GM21423 (cell line): ENCODE data around the gene TPK1.
A peak's percentile ranks its signal among the peaks of the same experiment; 100 is the strongest.

Source experiments
- ATAC-seq: cut with Tn5 transposase; IDR thresholded peaks from one replicate; pipeline ENCODE4 v1.9.1; 2021; ENCODE audit warnings: mild to moderate bottlenecking, moderate library complexity; ENCODE audit not compliant: unreplicated experiment

Gene TPK1

DNA sequence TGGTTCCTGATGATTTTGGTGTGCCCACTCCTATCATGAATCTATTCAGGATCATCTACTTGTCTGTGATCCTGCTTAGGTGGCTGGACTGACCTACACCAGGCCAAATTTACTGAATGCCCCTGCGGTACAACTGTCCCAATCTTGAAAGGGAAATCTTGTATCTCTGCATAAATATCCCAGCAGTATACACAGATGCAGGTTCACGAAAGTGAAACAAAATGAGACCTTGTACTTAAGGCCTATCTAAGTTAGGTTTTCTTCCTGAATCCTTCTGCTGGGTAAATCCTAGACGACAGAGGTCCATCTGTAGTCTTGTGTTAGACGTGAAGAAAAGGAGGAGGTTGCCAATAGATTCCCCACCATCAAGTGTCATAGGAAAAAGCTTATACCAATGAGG lies 346.9 kb downstream of the TPK1 start:
- ATAC-seq = no peak

DNA sequence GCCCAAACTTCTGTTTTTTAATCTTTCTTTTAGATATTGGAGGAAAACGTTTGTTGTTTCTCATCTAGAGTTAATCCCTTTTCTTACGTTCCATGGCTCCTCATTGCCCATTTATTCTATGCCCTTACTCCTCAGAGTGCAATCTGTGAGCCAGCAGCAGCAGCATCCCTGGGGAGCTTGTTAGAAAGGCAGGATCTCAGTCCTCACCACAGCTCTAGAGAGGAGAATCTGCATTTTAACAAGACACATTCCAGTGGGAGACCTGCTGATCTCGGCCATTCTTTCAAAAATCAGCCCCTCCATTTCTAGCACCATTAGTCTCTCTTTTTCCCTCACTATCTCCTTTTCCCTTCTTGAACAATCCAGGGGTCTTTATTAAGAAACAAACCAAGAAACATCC lies 348.0 kb downstream of the TPK1 start:
- no peak for ATAC-seq

DNA sequence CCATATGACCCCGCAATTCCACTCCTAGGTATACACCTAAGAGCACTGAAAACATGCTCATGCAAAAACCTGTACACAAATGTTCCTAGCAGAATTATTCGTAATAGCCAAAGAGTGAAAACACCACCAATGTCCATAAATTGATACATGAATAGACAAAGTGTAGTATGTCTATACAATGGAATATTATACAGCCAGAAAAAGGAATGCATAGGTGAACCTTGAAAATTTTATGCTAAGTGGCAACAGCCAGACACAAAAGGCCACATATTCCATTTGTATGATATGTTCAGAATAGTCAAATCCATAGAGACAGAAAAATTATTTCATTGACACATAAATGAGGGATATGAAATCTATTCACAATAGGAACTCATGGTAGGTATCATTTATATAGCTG lies 351.4 kb downstream of the TPK1 start:
- no peak for ATAC-seq

DNA sequence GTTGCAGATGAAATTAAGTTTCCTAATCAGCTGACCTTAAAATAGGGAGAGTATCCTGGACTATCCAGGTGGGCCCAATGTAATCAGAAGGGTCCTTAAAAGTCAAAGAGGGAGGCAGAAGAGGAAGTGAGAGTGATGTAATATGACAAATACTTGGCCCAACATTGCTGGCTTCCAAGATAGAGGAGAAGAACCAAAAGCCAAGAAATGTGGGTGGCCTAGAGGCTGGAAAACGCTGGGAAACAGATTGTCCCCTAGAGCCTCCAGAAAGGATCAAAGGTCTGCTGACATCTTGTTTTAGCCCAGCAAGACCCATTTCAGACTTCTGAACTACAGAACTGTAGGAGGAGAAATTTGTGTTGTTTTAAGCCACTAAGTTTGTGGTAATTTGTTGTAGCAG lies 352.7 kb downstream of the TPK1 start:
- ATAC-seq = no peak

DNA sequence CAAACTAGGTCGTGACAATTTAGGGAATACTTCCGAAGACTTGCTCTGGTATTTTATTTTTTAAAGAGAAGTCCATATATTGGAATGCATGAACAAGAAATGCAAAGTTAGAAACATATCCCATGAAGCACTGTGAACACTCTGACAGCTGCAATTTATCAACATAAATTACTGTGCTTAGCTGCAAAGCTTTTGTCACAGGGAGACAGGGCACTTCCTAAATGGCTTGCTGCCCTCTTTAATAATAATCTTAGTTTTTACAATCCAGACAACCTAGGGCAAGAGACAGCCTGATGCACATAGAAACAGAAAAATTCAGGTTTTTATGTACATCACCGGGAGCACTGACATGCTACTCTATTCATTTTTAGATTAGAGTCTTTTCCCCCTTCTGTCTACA lies 354.0 kb downstream of the TPK1 start:
- no peak for ATAC-seq

DNA sequence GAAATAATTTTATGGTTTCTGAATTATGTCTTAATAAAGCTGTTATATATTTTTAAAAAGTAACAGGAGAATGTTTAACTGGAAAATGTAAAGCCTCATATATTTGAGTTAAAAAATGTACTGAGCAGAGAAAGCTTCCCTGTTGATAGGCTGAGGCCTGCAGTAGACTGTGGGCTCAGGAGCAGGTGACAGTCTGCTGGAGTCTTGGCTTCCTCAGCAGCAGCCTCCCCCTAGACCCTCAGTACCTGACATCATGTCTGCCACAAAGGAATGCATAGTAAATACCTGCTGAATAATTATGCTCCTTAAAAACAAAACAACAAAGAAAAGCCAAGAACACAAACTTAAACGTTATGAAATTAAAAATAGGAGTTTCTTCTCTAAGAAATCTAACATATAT lies 358.5 kb downstream of the TPK1 start:
- no peak for ATAC-seq

DNA sequence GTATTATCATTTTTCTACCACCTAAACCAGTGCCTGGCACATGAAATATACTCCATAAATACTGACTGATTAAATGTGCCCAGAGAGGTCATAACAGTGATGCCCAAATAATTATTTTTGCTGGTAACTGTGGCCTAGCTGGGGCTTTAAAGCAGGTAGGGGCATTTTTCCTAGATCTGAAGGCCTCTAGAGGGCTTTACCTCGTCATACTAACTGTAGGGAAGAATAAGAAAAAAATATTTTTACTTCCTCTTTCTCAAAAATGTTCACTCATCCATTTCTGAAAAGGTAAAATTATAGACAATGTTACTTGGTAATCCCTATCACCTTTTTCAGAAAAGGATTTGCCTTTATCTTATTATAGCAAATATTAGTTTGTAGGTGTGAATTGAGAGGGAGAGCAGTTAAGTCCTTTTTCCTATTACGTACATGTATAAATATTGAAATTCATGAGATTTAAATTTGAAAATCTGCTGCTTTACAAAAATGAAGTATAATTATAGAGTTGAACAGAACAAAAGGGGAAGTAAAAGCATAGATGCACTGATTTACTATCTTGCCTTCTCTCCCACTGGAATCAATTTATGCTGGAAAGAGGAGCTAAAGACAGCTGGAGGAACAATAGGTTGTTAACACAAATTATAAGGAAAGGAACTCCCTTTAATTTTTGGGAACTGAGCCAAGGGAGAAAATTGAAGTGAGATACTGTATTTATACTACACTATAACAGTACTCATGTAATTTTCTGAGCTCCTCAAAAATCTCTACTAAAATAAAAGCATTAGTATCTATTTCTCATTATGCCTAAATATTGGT lies 360.8 kb downstream of the TPK1 start:
- no peak for ATAC-seq

DNA sequence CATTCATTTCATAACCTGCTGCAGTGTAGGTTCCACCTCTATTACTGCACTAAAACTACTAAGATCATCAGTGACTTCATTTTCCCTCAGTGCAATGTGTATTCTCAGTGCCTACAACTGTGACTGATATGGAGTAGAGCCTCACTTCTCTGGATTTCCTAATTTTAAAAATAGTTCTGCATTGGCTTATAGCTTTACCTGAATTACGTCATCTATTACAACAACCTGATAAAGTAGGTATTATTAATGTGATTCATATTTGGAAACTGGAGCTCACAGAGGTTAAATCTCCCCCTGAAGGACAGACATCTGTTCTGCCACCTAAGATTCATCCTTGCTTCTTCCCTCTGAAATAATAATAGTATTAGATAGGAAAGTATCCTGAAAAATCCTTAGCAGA lies 361.5 kb downstream of the TPK1 start:
- ATAC-seq = no peak

DNA sequence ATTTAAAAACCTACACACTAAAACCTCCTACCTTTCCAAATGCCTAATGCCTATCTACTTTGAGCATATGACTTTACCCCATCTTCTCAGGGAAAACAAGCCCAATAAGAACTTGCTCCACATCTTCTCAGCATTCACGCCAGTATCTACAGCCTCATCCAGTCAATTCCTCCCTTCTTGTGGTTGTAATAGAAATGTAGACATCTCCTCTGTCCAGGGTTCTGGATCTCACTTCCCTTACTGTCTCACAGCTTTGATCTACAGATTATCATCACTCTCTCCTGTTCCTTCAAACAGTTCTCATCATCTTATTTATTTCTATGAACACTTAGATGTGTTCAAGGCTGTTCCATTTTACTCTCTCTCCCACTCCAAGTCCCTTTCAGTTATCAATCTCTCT lies 361.9 kb downstream of the TPK1 start:
- ATAC-seq = no peak

DNA sequence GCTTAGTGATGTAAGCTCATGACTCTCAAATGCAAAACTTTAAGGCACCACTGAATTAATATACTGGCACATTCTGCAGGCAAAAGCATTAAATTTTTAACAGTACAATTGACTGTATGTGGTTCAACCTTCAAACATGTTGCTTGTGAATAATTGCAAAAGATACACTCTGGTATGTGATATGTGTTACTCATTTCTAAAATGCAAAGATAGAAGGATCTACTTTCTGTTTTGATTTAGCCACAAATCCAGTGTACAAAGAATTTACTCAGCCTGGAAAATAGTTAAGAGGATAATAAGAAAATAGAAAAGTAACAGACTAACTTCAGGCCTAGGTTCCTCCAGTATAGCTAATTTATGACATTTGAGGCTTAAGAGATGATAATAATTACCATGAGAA lies 365.8 kb downstream of the TPK1 start:
- ATAC-seq = no peak

DNA sequence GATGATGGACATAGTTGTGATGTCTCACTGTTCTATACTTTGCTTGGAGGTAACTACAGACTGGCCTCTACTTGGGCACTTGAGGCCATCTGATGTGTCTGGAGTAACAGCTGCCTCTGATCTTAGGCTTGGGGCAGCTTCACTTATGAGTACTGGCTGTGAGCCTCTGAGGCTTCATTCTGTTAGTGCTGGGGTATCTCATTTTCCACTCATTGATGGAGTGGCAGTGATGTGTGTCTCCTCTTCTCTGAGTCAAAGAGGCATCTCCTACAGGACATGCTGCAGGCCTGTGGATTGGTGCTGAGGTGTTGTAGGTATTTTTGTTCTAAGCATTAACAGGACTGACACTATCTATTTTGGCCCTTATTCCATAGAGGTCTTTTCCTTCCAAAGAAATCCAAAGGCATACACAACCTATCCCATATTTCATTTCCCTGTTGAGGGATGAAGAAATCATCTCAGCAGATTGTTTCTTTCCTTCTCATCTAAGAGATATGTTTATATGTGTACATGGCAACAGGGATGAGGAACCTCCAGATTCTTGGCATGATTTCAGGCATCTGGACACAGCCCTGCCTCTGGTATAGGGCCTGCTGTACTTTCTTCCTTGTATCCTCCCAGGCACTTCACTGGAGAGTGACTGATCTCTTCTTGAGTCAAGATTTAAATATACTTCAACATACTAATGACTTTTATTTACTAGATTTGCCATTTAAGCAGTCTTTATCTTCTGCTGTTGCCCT lies 366.7 kb downstream of the TPK1 start:
- no peak for ATAC-seq

DNA sequence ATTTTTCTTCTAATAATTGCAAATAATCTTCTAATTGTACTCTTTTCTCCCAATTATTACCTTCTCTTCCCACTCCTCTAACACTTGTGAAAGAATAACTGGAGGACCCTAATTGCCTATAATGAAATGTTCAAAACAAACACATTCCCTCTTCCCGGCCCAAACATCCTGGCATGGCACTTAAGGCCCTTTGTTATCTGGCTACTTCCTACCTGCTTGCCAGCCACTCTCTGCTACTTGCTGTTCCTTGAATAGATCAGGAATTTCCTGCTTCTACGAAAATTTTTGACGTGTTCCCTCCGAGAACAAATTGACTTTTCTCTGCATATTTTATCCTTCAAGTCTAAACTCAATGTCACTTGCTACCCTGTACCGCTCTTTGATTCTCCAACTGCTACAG lies 376.2 kb downstream of the TPK1 start:
- ATAC-seq = no peak

DNA sequence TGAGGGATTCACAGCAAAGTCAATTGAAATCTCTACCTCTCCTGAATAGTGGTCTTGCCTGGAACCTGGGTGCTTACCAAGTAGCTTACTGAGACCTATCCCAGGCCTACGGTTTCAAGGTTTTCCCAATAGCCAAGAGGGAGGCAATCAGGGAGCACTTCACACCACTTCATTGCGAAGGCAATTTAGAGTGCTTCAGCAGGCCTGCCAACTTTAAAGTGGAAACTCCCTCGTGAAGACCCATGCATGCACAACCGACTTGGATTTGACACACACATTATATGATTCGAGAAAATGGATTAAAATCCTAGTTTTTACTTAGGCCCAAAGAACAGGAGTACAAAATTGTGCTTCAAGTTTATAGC lies 380.8 kb downstream of the TPK1 start:
- ATAC-seq = no peak

DNA sequence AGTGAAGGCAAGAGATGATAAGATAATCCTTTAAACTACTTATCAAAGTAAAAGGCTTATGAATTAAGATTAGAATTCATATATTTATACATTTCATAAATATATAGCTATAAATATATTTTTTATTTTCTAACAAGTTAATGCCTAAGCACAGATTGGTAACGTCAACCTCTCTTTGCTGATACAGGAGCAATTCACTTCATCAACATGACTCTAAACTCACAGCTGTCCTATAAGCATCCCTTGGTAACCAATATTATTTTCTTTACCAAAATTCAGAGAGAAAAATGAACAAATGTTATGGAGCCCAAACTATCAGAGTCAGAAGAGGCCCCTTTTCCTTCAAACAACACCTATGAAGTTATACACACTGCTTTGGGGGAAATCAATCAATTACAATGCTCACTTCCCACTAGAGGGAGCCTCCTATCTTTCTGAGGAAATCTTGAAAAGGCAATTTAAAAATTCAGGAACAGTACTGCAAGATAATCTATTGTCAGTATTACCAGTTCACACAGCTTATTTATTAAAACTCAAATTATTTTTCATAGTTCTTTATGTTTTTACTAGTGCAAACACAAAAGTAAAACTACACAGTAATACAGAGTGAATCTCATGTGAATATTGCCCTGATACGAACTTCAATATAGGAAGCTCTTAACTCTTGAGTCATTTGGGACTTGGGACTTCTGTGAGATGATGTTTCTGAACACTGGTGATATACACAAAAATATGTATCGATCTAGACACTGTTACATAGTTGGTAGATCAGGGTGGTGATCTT lies 381.4 kb downstream of the TPK1 start:
- no peak for ATAC-seq

DNA sequence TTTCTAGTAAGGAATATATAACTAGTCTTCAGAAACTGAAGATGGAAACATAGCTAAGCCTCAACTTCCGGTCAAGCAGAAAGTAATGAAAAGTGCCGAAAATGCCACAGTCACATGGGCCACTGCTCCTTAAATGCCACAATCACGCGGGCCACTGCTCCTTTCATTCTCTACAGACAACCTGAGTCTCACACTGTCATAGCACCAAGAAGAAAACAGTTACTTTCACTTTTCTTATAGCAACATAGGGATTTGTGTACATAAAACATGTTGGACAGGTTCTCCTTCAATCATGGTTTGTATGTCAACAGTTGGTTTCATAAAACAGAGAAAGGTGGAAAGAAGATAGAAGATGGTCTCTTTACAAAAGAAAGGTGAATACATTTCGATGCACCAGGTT lies 383.8 kb downstream of the TPK1 start:
- ATAC-seq = peak; percentile 91

DNA sequence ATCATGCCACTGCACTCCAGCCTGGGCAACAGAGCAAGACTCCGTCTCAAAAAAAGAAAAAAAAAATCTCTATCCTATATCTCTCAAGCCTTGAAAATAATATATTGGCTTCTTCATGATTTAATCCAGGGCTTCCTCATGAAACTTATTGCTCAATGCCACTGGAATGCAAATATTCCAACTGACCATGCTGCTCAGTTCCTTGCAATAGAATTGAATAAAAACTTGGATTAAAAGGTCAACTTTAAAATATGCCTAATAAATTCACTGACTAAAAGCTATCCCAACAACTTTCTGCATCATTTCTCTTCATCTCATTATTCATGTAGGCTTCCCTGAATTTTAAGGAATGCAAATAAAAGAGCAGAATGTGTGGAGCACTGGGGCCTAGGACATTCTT lies 390.3 kb downstream of the TPK1 start:
- ATAC-seq = no peak

DNA sequence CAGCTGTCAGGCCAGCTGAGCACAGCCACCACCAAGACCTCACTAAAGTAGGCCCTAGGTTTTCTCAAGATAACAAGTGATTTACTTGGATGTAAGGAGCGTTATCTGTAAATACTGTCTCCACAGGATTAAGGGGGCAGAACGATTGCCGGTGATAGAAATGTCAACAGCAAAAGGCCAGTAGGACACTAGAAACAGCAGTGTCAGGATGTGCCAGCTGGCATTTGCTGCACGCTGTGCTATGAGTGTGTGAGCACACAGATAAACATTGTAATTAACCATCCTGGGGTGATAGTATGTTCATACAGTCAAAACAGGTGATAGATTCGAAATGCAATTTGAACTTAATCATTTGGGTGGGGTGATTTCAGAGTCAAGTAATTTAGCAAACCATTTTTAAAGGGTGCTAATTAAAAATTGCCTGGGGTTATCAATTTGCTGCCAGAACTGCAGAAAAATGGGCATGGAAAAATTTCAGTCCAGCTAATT lies 396.1 kb downstream of the TPK1 start:
- ATAC-seq = no peak

DNA sequence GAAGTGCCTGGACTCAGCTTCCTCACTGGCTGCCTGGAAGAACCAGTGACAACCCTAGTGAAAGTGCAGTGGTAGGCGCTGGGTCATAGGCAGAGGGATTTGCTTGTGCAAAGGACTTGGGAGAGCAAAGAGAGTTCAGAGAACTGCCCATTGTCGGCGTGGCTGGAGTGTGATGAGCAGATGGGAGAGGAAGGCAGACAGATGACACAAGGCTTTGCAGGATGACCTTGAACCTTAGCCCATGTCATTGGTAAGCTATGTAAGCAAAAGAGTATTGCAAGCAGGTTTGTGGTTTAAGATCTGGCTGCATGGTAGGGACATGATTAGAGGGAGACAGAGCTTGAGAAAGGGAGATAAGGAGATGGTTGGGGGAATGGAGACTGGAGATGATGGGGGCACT lies 397.1 kb downstream of the TPK1 start:
- ATAC-seq = no peak

DNA sequence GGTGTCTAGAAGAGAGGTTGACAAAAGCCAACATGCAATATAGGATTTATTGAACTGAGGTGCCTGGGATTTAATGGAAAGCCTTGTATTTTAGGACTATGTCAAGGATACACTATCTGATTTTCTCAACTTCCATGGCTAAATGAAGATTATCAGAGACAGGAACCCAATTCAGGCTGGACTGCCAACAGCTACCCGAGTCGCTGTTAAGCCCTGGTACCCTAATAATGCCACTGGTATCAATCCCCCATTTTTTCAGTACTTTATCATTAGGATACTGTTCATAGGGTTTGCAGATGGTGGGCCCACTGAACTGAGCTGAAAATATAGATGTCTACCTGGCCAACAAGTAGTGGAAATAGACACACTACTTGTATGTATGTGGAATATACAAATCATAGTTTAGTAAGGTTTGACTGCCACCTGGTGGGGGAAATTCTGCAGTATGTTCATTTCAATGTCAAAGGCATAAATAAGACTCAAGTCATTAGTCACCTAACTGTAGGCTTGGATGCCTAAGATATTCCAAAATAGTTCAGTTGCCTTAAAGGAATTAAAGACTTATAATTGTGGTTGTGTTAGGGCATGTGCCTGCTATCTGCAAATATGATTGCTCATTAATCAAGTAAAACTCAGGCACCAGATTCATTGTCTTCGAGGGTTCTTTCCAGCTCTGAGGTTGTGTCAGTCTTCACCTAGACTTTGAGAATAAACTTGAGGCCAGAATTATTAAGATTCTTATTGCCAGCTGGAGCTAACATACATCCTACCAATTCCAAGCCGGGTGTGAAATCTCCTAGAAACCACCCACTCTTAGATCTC lies 398.3 kb downstream of the TPK1 start:
- ATAC-seq = peak; percentile 65

DNA sequence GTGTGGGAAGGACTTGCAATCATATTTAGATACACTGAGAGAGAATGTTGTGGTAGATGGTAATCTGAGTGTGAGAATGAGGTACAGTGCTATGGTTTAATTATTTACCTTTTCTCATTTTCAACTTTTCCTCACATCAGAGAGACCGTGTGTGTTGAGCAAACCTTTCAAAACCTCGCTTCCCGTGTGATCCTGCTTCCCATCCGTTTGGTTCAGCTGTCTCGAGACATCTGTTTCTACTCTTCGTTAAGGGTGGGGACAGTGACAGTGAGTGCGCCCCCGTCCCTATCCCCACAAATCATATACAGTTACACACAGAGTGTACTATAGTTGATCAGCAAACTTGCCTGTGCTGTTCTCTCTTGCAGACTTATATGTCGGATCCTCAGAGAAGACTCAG lies 399.4 kb downstream of the TPK1 start:
- ATAC-seq = no peak

DNA sequence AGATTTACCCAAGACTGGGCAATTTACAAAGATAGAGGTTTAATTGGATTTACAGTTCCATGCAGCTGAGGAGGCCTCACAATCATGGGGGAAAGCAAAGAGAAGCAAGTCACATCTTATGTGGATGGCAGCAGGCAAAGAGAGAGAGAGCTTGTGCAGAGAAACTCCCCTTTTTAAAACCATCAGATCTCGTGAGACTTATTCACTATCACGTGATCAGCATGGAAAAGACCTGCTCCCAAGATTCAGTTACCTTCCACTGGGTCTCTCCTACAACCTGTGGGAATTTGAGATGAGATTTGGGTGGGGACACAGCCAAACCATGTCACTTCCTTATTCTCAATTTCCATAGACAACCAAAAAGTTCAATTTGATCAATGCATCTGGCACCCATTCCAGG lies 407.4 kb downstream of the TPK1 start:
- no peak for ATAC-seq
